Measurements from ENCODE around the gene ZNF35.
A peak's percentile ranks its signal among the peaks of the same experiment; 100 is the strongest.

Gene ZNF35

DNA sequence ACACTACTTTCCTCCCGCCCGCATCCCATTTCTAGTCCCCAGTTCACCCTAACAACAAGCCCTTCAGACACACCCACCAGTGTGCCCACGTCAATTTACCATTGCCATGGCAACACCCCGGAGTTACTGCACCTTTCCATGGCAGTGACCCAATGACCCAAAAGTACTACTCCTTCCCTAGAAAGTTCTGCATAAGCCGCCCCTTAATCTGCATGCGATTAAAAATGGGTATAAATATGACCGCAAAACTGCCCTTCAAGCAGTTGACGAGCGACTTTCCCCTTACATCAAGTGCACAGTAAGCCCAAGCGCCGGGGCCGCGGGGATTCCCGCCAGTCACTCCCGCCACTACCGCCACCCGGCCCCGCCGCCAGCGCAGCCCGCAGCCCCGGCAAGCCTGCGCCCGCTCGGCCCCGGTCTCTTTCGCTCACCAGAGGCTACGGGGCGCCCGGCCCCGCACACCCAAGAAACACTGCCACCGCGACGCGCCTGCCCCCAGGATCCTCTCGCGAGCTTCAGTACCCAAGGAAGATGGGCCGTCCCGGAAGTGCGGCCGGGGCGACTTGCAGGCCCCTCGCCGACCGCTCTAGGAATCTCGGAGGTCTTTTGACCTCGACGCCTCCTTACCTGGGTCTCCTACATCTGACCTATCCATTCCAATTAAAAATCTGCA is 36.7 kb downstream of the ZNF35 start:
- DNase-seq: peak; percentile 61

DNA sequence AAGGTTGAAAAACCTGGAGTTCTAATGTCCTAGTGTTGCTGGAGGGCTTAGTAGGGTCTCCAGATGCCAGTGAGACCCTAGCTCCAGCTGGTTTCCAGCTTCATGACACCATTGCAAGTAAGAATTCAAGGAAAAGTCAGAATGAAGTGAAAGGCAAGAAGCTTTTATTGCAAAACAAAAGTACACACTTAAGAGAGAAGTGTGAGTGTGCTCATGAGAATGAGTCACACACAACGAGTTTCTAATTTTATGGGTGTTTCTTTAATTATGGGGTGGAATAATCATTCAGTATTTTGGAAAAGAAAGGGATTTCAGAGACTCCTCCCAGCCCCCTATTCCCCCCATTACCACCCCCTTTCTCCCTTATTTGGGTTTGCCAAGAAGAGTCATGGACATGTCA is 39.4 kb downstream of the ZNF35 start:
- no peak for DNase-seq
